GM21515 (cell line): ENCODE data around the gene FAM222A.

Experiments used
- ATAC-seq: cut with Tn5 transposase; IDR thresholded peaks from one replicate; pipeline ENCODE4 v1.9.1; 2021; ENCODE audit not compliant: unreplicated experiment

Gene FAM222A

DNA sequence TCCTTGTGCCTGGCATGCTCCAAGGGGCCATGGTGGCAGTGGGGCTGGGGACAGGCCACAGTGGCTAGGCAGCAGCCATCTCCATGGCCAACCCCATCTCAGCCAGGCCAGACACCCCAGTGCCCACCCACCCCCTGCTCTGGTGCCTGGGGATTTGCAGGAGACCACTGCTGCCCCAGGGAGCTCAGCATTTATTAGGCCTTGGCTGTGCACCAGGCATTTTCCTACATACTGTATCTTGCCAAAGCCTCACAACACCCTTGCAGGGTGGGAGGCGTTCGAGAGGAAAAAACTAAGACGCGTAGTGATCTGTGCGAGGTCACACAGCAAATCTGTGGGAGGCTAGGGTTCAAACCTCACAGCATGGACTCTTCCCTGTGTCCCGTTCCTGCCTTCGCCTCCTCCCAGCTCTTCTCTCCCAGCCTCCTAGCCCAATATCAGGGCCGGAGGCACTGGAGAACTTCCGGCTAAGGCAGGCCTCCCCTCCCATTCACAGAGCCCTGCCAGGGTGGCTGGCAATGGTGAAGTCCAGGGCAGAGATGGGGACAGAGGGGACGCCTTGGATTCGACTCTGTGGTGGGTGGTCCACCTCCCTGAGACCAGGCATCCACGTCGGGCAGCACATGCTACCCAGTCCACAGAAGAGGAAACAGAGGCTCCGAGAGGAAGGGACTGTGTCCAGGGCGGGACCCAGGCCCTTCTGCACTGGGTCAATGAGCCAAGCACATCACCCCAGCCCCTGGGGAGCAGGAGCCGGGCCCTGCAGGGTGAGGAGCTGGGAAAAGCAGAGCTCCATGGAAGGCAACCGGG is 57.4 kb downstream of the FAM222A start:
- no peak for ATAC-seq

DNA sequence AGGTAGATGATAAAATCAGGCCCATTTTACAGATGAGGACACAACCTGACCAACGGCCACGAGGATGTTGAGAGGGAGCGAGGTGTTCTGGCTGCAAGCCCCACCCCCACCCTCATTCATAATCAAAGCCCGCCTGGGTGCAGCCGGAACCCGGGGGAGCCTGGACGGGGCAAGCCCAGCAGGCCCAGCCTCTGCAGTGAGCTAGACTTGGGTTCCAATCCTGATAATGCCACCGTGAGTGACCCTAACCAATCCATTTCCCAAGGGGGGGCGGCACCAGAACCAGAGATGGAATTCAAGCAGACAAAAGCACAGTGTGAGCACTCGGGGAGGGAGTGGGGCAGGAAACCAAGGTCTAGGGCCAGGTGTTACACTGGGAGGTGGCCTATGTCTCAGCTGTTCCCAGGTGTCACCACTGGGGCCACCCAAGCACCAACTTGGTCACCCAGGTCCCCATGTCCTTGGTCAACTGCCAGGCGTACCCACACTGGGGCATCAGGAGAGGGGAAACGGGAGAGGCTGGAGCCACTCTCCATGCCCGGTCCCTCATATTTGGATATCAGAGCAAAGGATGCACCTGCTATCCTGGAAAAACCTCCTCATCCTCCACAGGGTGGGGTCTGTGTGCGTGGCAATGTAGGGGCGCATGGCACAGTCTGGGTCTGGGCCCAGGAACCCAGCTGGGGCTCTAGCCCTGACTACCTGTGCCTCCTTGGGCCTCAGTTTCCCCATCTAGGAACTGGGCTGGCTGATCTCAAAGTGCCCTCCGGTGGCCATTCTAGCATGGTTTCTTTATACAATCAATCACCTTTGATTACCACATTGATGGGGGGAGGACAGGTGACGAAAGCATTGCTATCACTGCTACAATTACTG is 58.4 kb downstream of the FAM222A start:
- ATAC-seq: no peak

DNA sequence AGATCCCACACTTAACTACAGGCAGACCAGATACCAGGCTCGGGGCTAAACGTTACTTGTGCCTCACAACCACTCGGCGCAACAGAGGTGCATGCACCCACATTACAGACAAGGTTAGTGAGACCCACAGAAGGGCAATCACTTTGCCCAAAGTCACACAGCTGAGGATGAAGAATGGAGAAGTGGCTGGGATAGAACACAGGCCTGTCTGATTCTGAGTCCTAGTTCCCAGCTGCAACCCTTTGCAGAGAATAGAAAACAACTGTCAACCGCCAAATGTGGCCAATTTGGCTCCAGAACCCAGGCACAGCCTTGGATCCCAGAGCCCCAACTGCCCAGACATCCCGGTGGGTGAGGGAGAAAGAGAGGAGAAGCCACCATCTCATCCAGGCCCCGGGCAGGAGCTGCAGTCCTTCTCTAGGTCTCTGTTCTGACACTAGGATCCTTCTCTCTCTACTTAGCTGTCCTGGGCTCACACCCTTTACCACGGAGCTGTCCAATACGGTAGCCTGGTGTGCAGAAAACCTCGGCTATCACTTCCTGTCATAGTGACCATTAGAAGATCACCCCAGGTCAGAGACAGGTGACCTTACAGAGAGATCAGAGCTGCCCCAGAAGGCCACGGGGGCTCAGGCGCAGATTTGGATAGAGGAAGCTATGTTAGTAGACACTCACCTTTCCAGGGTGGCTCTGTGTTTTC is 59.1 kb downstream of the FAM222A start:
- no peak for ATAC-seq

DNA sequence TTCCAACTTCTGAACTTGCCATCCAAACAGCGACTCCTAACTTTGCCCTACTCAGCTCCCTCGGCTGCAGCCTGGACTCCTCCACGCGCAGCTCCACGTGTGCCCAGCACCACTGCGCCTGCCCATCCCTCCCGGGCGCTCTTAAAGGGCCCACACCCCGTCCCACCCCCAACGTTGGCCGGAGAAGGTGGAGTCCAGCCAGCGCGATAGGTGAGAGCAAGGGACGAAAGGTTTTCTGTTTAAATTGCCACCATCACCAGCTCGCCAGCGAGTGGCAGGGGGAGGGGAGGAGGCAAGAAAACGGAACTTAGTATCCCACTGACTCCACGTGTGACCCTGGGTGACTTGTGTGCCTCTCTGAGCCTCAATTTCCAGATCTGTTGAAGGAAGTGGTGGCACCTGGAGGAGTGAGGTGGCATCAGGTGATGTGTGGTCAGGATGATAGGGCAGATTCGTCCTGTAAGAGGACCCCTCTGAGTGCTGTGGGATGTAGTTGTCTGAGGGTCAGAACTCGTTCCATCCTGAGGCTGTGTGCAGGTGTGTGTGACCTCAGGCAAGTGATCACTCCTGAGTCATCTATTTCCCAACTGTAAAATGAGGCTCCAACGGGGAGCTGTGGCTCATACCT is 59.9 kb downstream of the FAM222A start:
- ATAC-seq: no peak

DNA sequence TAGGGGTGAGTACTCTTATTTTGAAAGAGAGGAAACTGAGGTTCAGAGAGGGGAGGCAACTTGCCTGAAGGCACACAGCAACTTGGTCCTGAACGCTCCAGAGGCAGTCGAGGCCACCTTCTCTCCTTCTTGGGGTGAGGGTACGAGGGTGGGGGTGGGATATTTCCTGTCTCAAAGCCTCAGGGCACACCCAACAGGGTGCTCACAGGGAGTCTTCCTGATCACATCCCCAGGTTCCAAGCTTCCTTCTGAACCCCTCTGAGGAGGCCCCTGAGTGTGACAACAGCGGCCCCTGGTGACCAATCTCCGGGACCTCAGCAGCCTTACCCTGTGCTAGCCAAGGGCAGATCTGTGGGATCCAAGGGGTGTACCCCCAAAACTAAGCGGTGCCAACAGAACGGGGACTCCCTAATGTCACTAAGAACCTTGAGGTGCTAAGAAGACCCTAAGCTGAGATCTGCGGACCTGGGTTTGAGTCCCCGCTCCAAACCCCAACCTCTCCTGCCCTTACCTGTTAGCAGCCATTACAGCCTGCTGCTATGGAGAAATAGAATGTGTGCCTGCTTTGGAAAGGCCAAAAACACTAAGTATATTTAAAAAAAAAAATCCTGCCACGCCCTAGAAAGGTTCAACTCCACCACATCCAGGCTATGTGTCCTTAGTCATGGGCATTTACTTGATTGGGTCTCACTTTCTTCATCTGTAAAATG is 61.7 kb downstream of the FAM222A start:
- ATAC-seq: no peak

DNA sequence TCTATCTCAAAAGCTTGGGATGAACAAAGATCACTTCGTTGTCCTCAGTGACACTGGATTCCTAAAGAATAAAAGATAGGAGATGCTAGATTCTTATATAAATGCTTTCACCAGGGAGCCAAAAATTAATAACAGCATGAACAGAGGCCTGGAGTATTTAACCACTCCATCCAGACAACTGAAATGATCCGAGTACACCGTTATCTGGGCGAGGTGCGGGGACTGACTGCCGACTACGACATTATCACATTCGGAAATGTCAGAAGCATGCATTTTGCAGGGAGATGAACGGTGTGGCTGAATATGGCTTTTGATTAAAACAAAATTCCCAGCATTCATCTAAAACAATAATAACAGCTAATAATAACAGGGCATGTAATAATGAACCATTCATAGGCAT is 63.0 kb downstream of the FAM222A start:
- ATAC-seq: no peak

DNA sequence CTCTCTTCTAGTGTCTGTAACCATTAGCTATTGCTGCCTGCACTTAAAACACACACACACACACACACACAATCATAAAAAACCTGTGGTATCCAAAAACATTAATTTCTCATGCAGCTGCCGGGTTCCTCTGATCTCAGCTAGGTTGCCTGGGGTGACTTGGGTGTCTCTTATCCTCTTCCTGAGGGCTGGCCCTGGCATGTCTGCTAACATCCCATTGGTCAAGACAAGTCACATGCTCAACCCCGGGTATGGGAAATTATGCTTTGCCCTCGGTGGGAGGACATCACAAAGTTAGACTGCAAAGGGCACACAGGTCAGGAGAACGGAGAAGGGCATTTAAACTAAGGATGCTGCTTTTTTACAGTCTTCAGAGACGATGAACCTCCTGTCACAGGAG is 63.9 kb downstream of the FAM222A start:
- ATAC-seq: no peak

DNA sequence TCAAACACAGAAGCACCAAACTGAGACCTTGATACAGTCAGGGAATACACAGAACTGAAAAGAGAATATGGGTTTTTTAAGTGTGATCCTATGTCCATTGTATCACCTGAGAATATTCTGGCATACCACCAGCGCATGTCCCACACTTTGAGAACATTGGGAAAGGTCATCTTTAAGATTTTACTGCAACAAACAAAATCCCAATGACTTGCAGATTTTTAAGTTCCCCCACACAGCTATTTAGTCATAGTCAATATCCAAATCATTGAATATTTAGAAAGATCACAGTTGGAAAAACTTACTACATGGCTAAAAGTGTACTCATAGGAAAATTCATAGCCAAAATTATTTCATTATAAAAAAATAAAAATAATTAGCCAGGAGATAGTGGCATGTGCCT is 65.1 kb downstream of the FAM222A start:
- ATAC-seq: no peak

DNA sequence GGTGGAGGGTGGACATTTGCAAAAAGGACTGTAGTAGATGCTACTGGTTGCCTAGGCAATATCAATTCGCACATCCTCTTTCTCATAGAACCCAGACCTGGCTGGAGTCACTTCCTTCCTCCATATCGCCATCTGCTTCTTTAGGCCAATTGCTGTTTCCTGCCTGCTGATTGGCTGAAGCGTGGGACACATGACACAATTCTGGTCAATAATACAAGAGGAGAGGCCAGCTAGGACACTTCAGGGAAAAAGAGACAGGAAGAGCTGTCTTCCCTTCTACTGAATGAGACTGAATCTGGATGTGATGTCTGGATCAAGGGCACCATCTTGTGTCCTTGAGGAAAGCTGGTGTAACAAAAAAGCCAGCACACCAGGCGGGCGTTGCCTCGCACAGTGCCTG is 65.8 kb downstream of the FAM222A start:
- ATAC-seq: no peak

DNA sequence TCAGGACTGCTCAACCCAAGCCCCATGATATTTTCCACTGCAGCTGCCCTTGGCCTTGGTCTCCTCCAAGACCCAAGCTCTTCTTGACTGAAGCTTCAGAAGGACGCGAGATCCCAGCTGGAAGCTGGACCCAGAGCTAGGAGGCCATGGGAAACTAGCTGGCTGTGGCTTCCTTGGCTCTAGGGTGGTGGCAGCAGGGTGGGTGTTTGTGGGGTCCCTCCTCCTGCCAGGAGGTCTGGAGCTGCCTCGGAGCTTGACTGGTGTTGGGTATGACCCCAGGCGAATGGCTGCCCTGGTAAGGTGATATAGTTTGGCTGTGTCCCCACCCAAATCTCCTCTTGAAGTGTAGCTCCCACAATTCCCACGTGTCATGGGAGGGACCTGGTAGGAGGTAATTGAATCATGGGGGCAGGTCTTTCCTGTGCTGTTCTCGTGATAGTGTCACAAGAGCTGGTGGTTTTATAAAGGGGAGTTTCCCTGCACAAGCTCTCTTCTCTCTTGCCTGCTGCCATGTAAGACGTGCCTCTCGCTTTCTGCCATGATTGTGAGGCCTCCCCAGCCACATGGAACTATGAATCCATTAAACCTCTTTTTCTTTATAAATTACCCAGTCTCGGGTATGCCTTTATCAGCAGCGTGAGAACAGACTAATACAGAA is 68.2 kb downstream of the FAM222A start:
- ATAC-seq: no peak

DNA sequence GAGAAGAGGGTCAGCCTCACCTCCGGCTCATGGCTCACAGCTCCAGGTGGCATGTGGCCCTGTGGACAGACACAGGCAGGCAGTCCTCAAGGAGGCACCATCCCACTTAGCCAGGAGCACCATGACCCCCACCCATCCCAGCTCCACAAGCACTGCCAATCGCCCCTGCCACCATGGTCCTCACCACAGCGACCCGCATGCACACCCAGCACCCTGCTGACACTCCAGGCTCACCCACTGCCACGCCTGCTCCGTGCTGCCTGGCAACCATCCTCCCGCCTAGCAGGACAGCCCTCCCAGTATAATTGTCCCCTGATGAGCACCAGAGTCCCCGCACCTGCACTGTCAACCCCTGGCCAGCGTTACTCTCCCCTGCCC is 68.7 kb downstream of the FAM222A start:
- ATAC-seq: no peak

DNA sequence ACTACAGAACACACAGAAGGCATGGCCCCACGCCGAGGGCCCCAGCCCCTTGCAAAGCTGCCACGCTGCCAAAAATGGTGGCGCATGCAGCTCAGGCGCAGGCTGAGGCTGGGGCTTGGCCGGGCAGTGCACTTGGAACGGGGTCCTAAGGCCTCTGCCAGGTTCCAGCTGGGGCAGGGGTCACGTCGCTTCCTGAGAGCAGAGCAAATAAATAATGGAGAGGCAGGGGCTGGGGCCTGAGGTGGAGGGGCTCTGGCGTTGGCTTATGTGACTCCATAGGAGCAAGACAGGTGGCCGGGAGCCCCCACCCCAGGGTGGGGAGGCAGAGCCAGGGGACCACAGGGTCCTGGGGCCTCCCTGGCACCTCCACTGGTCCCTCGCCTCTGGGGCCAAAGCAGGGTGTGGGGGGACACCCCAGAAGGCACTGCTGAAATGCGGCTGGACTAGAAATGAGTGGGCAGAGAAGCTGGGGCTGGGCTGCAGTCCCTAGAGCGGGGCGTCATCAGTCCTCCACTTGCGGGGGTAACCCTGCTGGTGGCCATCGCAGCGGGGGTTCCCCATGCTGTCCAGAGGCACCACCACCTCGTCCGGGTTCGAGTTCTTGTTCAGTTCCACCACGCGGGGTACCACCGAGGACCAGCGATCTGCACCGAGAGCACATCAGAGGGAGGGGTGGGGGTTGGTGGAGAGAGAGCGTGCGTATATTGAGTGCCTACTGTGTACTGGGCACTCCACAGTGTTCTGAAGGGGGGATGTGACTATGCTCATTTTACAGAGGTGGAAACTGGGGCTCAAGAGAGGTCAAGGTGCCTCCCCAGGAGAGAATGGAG is 69.7 kb downstream of the FAM222A start:
- no peak for ATAC-seq

DNA sequence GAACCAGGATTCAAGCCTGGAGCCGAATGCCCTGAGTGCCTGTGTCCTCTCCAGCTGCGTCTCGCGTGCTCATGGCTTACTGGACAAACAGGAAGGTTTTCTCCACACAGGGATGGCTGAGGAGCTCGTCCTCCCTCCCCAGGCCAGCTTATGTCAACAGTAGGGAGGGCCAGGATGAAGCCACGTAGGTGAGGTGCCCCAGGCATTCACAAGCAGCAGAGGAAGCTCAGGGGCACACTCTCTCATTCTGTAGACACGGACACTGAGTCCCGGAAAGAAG is 70.3 kb downstream of the FAM222A start:
- no peak for ATAC-seq

DNA sequence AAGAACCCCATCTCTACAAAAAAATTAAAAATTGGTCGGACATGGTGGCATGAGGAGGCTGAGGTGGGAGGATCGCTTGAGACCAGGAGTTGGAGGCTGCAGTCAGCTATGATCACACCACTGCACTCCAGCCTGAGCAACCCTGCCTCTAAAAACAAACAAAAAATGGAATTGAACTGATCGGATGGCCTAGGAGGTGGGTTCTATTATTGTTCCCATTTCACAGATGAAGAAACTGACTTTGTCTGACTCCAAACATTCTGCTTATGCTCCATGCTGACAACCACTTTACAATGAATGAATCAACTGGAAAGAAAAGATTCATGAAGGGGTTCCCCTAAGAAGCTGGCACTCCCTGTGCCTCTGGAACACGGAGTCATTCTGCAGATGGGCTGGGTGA is 72.2 kb downstream of the FAM222A start:
- no peak for ATAC-seq

DNA sequence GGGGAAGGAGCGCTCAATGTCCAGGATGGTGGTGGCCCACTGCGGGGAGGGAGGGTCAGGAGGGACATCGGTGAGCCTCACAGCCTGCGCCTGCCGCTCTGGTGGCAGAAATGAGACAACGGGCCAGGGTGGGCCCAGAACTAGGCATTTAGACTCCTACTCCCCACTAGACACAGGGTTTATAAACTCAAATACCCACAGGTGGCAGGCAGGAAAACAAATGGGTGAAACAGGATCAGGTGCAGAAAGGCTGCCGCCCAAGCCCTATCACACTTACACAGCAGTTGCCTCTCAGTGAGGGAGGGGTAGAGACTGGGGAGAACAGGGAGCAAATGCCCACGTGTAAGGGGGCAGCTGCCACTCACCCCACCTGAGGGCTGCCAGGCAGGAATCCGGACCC is 73.2 kb downstream of the FAM222A start:
- no peak for ATAC-seq

DNA sequence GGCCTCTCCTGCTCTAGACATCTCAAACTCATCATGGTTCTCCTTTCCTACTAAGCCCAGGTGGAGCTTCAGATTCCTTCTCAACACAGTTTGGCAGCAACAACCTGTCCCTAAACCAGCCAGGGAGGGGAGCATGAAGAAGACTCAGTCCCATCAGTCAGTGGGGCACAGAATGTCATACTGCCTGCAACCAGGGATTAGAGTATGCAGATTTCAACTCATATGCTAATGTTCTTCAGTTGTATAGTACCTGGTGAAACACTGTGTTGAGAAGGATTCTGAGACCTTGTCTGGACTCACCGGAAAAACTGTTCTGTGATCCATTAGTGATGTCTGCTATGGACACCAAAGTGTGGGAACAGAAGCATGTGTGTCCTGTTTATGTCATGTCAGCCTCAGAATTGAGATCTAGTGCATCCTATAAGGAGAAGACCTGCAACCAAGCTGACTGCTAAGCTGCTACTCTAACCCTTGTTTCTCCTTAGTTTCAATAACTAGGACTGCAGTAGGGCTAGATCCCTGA is 76.0 kb downstream of the FAM222A start:
- no peak for ATAC-seq

DNA sequence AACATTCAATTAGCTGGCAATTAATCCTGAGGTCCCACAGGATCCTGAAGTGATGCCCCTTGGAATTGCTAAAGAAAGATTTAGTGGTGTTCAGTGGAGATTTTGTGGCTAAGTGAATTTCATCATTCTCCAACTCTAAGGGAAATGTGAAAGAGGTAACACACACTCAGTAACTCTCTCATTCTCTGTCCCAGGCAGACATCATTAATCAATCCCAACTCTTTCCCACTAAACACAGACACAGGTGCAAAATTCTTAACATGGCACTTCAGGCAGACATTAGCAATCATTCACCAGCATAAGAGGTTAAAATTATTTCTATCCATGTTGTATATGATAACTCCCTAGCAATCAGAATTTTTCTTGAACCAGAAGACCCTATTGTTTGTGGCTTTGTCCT is 79.4 kb downstream of the FAM222A start:
- ATAC-seq: no peak

DNA sequence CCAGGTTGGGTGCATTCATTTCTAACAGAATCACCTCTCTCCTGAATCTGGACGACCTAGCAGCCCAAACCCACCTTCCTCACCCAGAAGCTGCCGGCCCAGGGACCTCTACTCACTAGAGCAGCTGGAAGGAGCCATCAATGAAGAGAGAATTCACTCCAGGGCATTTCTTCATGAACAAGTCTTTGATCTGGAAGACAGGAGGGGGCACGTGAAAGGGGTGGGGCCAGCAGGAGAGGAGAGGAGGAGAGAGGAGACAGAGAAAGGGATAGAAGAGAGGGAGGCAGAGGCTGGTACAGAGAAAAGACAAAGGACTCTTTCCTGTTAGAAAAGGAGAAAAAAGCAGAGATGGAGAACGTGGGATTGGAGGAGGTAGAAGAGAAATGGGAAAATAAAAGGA is 79.8 kb downstream of the FAM222A start:
- ATAC-seq: no peak

DNA sequence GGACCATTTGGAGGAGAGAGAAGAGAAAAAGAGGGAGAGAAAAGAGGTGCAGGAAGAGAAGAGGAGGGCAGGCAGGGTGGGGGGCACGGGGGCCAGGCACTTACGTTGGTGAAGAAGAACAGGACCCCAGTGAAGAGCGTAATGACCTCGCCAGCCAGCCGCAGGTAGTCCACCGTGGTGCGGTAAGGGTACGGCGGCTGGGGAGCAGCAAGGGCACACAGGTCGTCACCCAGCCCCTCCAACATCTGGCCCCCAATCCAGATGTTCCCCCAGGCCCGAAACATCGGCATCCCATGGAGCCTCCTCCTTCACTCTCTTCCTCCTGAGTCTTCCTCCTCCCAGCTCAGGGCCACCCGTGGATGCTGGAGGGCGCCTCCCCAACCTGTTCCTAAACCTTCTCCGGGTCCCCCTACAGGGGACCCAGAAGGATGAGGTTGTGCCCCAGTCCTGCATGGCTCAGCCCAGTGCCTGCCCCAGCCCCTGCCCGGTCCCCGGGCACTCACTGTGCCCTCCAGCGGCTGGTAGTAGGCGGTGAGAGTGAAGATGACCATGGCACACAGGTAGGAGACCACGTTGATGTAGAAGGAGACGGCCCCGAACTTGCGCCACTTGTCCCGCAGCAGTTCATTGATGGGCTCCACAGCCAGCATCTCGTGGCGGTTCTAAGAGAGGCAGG is 80.3 kb downstream of the FAM222A start:
- ATAC-seq: no peak
